Tongue (tissue), 2 donors: ENCODE data around the gene DPCD. TPM values are rescaled to one million over a fixed set of nuclear protein-coding genes. Genes with fewer than 3 reads are reported as not detected.

ENCODE experiments used
- DNase-seq: peaks from one replicate; pipeline ENCODE4 v3.0.0-alpha.2; 2015
- total RNA-seq: library from RNA; depleted of rRNA; stranded (reverse); fragments of >200 nt; gene quantifications from one replicate; pipeline ENCODE4 v1.2.3, GENCODE V29; 2014

The DPCD gene
- total RNA-seq, 1 donor from 2014 or later: 18.1 TPM

DNA sequence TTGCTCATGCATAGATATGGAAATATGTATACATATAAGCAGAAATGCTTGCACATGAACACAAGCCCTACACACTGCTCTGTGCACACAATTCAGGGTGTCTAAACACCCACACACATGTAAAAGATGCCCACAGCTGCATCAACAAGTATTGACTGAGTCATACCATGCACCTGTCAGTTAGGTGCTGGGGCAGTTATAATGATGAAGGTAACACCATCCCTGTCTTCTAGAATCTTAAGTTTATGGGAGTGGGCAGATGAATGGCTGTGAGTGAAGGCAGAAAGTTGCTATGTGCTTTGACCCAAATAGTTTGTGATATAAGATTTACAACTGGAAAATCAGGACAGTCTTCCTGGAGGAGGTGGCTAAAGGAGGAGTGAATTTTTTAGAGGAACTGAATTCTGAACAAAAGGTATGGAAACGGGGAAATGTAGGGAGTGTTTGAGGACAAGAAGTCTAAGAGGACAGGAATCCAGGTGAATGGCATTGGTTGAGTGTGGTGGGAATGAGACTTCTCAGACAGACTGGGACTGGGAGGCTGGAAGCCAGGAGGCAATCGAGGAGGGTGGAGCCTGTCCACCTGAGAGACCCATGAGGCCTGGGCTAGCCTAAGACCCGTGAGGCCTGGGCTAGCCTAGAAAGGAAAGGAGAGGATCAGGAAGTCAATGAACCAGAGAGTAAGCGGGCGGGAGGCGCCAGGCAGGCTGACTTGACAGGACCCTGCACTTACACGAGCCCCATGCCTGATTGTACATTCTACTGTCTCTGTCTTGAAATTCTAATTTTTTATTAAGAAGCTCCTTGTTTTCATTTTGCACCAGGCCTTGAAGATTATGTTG lies 20.7 kb upstream of the DPCD start:
- DNase-seq: no peak

DNA sequence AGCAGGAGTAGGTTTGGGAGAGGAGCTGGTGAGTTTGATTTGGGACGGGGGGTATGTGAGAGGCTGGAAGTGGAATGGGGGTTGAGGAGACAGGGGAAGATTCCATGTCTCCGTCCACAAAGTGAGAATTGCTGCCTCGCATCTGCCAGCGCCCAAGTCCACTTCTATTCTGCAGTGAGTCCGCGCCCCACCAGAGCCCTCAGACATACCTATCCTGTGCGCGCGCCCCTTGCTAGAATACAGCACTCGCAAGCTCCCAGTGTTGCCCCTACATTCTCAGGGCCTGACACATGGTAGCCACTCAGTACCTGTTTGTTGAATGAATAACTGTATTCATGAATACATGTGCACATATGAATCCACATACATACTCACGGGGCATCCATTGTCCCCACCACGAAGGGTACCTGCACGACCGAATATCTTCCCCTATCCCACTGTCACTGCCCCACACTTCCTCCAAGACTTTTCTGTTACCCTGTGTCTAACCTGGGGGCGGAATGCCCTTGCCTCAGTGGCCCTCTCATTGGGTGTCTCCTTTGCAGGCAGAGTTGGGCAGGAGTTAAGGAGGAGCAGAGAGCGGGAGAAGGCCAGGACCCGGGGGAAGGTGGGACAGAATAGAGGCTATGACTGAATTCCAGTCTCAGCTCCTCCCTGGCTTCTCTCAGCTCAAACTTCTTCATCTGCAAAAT lies 19.9 kb upstream of the DPCD start:
- no peak for DNase-seq

DNA sequence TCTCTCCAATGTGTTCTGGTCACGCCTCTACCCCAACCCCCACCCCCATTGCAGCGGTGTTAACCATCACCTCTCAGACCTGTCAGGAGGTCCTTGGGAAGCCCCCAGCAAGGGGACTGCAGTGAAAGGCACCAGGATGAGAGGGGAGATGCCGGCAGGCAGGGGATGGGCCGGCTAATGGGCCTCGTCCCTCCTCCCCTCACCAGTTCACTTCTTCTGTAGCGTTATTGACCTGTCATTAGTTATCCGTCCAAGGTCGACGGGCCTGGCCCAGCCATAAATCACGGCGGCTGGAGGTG lies 18.8 kb upstream of the DPCD start:
- DNase-seq: no peak

DNA sequence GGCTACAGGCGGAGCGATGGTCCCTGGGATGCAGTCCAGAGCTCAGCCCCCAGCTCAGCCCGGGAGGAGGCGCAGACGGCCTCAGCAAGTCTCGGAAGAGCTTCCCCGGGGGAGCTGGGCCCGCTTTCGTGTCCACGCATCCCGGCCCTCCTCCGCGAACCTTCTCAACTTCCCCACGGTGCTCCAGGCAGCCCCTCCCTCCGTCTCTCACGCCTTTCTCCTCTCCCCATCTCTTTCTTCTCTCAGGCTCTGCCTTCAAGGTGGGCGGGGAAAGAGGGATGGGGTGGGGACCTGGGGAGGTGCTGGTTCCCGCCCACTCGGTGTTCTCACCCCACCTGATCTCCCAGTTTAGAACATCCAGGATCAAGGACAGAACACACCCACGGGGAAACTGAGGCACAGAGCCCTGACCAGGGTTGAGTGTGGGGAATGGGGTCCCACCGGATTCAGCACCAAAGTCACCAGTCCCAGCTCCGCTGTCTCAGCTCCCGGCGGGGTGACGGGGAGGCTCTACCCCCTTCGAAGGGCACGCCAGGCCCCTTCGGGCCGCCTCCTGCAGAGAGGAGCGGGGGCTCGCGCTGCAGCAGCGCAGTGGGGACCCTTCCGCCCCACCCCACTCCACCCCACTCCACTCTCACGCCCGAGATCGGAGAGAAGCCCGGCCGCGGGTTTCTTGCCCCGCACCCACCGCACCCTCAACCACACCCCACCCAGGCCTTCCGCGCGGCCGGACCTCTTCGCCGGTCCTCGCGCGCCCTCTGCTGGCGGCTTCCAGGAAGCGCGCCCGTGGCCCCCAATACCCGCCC lies 18.3 kb upstream of the DPCD start:
- peak; percentile 91 for DNase-seq

DNA sequence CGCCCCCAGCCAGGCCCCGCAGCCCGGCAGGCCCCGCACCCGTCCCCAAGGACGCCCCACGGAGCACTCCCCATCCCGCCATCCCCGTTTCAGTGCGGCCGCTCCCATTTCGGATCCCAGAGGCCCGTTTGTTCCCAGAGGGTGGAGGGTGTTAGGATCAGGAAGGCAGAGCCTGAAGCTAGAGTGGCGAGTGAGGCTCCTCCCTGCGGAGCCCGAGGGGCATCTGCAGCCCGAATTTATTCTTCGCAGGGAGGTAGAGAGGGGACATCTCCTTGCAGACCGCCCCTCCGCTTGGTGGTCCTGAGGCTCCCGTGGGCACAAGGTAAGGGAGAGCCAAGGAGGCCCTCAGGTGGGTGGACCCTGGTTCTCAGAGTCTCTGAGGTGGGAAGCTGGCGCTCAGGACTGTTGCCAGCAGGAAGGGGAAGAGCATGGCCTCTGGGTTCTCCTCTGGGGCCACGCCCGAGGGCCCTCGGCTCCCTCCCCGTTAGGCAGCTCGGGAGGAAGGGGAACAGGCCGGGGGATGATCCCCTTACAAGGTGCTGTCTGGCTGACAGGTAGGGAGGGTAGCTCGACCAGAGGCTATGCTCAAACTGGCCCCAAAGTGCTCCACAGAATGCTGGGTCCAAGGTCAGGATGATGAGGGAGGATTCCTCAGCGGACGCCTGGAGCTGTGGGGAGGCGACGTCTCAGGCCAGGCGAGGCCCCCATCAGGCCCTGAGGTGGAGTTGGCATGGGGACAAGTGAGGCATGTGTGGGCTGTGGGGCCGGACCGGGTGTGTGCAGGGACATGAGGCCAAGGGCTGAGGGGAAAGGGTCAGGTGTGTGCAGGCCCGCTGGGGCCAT lies 17.5 kb upstream of the DPCD start:
- DNase-seq: no peak

DNA sequence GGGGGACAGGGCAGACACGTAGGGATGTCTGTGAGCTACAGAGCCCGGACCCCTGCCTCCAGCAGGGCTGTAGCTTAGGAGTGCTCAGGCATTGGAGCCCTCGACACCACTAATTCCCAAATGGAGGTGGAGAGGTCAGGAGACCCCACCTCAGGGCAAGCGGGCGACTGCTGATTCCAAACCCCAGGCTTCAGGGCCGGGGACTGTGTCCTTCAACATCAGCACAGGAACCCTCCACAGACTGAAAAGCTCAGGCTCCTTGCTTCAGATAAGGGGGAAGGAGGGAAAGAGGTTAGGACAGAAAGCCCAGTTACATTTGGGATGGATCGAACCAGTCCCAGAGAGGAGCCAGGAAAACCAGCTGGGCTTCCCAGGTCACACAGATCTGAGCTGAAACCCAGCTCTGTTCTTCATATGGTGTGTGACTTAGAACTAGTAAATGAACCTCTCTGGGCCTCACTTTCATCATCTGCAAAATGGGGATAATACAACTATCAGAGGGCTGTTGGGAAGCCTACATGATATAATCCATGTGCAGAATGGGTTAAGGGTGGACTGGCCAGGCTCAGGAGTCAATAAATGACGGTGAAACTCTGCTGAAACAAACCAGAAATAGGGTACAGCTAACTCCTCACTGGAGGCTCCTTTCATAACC lies 16.7 kb upstream of the DPCD start:
- DNase-seq: no peak

DNA sequence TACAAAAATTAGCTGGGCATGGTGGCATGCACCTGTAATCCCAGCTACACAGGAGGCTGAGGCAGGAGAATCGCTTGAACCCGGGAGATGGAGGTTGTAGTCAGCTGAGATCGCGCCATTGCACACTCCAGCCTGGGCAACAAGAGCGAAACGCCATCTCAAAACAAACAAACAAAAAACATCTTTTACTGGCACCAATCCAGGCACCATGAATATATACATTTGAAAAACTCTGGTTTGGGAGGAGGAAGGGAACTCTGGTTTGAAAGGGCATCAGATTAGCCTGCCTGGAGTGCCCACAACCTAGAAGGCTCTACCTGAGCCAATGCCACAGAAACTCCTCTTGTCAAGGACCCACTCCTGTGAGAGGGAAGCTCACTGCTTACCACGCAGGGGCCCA lies 16.0 kb upstream of the DPCD start:
- DNase-seq: no peak

DNA sequence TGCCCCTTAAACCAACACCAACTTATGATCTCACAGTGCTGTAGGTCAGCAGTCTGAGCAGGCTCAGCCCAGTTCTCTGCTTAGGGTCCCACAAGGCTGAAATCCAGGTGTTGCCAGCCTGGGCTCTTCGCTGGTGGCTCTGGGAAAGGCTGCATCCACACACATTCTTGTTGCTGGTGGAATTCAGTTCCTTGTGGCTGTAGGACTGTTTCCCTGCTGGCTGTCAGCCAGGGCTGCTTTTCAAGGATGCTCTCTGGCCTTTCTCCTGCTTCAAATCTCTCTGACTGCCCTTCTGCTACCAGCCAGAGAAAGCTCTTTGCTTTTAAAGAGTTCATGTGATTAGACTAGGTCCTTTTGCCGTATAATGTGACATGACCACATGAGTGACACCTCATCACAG lies 15.3 kb upstream of the DPCD start:
- no peak for DNase-seq

DNA sequence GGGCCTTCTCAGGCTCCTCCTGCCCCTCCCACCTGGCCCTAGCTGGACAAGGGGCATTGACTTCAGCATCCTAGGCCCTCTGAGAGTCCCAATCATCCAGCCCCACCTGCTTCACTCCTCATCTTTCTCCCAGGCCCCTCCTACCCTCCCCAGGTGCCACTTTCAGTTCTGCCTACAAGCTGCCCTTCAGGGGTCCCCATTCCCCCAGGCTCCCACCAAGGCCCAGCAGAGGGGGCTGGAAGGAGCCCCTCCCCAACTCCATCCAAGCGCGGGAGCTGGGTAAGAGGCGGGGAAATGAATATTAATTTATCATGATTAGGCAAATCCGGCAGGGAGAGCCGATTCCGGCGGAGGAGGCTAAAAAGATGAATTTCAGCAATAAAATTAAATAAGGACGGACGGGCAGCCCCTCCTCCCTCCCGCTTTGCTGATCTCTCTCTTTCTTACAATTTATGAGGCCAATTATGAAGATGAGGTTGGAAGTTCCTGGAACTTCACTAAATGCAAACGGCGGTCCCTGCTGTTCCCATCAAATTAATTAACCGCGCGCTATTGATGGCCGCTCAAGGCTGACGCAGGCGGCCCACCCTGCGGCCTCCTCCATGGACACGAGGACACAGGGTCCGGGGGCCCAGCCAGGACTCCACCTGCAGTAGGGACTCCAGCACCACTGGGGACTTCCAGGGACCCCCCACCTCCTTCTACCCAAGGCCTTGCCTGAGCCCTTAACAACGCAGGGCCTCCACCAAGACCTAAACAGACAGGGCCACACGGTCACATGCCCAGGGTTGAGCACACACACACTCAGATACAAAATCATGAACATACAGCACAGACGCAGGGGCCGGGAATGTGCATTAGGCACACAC lies 14.0 kb upstream of the DPCD start:
- no peak for DNase-seq

DNA sequence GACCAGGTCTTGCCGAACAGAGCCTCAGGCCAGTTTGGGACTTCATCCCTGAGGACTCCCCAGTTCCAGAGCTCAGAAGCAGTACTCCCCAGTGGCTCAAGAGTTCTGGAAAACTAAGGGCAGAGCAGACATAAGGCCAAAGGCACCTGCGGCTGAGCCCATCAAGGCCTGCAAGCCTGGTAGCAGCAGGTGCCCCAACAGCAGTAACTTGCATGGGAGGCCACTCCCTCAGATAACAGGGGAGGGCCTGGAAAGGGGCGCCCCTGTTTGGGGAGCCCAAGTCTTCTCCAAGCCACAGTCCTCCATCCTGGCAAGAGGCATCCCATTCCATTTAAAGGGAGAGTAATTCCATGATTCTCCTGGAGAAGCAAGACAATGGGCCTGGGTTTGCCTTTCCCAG lies 13.0 kb upstream of the DPCD start:
- DNase-seq: no peak

DNA sequence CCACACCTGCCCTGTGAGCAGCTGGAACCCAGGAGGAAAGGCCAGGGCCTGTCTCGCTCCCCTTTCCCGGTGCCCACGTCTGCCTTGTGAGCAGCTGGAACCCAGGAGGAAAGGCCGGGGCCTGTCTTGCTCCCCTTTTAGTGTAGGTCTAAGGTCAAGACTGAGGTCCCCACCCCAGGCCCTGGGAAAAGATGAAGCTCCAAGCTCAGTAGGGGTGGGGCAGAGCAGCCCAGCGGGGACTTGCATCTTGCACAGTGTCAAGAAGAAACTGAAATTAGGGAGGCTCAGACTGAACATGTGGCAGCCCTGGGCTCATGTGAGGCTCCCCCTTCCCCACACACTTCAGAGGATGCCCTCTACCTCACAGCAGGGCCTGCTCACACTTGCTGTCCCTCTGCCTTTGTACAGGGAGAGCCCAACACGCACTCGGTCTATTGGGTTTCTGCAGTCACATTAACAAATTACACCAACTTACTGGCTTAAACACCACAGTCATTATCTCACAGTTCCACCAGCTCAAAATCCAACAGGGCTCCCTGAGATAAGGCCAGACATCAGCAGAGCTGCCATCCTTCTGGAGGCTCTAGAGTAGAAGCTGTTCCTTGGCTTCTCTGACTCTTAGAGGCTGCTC lies 12.4 kb upstream of the DPCD start:
- no peak for DNase-seq

DNA sequence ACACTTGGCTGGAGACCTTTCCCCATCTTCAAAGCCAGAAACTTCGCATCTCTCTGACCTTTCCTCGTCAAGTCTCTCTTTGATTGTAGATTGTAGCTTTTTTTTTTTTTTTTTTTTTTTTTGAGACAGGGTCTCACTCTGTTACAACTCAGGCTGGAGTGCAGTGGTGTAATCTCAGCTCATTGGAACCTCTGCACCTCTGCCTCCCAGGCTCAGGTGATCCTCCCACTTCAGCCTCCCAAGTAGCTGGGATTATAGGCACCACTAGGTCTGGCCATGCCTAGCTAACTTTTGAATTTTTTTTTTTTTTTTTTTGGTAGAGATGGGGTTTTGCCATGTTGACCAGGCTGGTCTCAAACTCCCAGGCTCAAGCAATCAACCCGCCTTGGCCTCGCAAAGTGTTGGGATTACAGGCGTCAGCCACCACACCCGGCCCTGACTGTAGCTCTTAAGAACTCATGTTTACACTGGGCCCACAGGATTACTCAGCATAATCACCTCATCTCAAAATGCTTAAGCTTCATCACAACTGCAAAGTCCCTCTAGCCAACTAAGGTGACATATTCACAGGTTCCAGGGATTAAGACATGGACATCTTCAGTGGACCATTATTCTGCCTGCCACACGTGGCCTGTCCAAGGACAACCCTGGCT lies 11.8 kb upstream of the DPCD start:
- no peak for DNase-seq

DNA sequence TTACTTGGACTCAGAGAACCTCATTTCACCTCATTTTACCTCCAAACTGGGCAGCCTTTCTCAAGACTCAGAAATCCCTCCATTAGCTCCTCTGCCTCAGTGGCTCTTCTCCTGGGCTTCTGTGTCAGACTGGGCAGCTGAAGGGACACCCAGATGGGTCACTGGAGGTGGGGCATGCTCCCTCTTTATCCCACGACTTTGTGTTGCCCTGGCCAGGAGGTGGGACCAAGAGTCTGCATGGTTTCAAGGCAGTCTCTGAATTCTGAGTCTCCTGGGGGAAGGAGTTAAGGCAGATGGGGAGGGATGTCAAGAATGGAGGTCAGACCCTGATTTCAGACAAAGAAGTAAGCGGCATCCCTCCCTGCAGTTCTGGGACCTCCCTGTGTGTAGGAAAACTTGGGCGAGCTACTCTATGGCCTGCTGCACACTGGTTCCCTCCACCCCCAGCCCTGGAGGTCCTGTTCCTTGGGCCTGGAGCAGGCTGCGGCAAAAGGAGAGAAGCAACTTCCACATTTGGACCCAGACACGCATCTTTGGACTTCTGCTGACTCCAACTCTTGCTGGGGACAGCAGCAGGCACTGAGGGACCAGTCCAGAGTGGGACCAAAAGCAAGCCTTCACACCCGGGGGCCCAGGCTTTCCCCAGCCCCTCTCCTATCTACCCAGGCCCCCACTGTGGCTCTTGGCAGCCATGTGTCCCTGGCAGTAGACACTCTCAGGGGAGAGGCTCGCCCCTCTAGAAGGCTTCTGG lies 10.8 kb upstream of the DPCD start:
- no peak for DNase-seq

DNA sequence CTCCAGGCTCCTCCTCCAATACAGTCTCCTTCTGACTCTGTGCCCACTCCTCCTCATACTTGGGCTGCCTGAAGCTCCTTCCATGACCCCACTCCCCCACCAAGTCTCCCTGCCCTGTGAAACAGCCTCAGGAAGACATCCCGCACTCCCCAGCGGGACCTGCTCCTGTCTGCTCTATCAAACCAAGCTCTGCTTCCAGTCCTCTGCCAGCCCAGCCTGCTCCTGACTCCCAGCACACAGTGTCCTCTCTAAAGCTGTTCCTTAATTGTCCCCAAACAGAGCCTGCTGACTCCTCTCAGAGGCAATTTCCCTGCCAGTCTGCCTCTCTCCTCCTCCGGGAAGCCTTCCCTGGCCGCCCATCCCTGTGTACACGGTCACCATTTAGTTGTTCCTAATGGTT lies 9.9 kb upstream of the DPCD start:
- DNase-seq: no peak

DNA sequence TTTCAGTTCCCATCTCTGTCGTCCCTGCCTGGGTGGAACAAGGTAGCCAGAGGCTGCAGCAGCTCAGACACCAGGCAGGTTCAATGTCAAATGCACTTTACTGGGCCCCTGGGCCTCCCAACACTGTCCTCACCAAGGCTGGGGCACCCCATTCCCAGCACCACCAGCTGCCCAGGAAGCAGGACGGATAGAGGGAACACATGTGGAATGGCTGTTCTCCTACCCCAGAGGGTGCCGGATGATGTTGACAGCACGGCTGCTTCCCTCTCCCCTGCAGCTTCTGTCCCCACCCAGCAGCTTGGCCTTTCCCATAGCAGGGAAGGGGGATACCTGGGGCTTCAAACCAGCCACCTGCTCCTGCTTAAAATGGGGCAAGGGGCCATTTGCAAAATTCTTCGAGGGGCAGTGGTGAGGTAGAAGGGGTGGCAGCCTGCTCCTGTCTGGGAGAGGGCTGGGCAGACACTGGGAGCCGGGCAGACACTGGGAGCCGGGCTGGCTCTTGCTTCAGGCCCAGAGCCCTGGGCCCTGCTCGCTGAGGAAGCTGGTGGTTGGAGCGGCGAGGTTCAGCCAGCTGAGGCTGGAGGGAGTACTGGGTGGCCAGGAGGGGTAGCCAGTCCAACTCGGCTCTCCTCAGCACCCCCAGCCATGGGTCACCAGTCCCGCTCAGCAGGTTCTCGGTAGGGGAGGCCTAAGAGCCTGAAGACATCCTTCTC lies 9.2 kb upstream of the DPCD start:
- DNase-seq: no peak

DNA sequence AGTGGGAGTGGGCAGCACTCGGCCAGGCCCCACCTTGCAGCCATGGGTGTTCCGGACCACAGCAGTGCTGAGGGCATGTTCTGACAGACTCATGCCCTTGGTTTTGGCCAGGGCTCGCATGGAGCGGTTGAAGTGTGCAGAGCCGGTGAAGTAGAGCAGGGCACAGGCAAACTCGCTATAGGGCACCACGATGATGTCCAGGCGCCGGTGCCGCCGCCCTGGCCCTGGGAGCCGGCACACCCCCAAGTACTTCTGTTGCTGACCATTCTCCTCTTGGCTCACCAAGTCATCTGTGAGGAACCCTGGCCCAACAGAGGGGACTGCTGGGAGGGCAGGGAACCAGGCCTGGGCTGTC lies 8.6 kb upstream of the DPCD start:
- DNase-seq: no peak

DNA sequence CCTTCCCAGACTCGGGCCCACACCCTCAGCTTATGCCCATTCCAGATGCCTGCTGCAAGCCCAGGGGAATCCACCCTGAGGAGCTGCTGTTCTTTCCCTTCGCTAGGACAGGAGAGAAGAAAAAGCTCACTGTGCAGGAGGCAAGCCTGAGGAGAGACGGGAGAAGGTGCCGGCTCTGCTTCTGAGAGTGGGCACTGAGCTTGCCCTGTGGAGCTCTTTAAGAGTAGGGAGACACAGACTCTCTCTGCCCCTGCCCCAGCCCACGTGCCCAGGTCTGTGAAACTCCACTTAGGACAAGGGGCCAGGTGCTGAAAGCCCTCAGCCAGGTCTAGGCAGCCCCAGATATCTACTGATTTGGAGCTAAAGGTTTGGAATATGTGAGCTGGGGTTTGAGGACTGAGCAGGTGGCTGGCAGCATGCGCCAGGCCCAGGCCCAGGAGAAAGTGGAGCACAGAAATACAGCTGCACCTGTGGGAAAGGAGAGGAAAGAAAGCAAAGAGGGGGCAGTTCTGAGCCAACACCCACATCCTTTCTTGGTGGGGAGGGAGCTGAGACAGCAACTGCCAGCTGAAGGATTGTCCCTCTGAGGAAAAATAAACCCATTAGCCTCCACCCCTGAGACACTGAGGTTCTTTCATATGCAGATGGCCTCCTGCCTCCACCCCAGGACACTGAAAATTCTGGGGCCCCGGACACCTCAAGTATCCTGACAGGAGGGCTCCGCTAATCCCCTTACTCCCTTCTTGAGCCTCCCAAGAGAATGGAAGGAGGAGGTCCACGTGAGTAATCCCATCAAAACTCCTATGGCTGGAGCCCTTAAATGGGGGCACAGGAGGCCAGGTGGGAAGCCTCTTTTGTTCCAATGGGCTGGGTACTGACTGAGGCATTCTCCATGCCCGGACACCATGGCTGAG lies 7.4 kb upstream of the DPCD start:
- no peak for DNase-seq
